HCT116 (cell line): Measurements from ENCODE around the gene CDH16. TPM values are rescaled to one million over a fixed set of nuclear protein-coding genes. Genes with fewer than 3 reads are reported as not detected.

ENCODE experiments used
- ATAC-seq: fragments of 200-7000 bp; cut with Tn5 transposase; 2 replicates; pipeline ENCODE4 v1.9.1; 2020; ENCODE audit warnings: mild to moderate bottlenecking, moderate library complexity
- BruUV-seq: library from RNA; stranded (reverse); fragments of 400-500 nt; replicated peaks from 2 replicates; lab custom pipeline; 2021; lab: Mats Ljungman, UMichigan
- CTCF ChIA-PET: fragments of 300-600 bp; sonication (Branson Sonifier 250); formaldehyde crosslinking; loops from one replicate; lab custom pipeline; 2021; ENCODE audit warnings: antibody characterized with exemption; lab: Charles Lee
- POLR2A ChIA-PET: fragments of 300-600, 350-600 bp; sonication (Branson Sonifier 250); formaldehyde crosslinking; loops from one replicate; lab custom pipeline; 2021; ENCODE audit warnings: antibody characterized with exemption; lab: Charles Lee
- RAD21 ChIA-PET, 2 experiments: fragments of 300-600 bp; sonication (Branson Sonifier 250); formaldehyde crosslinking; loops; one replicate each; lab custom pipeline; 2023; ENCODE audit warnings: low total read pairs in 2 of 2; ENCODE audit not compliant: uncharacterized antibody in 2 of 2, unreplicated experiment in 2 of 2, low non-redundant PET in 1 of 2; lab: Charles Lee
- DNase-seq: peaks from one replicate; pipeline ENCODE4 v3.0.0-alpha.2; 2010; ENCODE audit warnings: low read depth, low spot score
- H2AFZ ChIP-seq: fragments of 200-600 bp; shearing (Covaris generic), sonication (generic); 2 replicates; pipeline ENCODE4 v1.6.1; 2017; ENCODE audit warnings: low read depth, mixed run types, mixed read lengths, antibody characterized with exemption, low read length; ENCODE audit not compliant: poor library complexity, severe bottlenecking
- H3K27ac ChIP-seq: 2 replicates; pipeline ENCODE4 v1.5.1; 2012; ENCODE audit warnings: low read depth, low read length
- H3K27me3 ChIP-seq: fragments of 200-600 bp; sonication (generic); 2 replicates; pipeline ENCODE4 v1.6.1; 2016; ENCODE audit warnings: mixed run types, low read length, mixed read lengths; ENCODE audit not compliant: insufficient read depth
- H3K36me3 ChIP-seq, 2 experiments: fragments of 200-500 bp in 1 of 2; fragments of 200-600 bp in 1 of 2; sonication (Bioruptor generic) in 1 of 2; sonication (generic) in 1 of 2; 2 replicates each; pipeline versions ENCODE4 v1.5.1 to v1.6.1; 2014 to 2016; ENCODE audit warnings: low read length in 2 of 2, inconsistent platforms in 1 of 2, mixed read lengths in 1 of 2, mixed run types in 1 of 2; ENCODE audit not compliant: insufficient read depth in 2 of 2, control insufficient read depth in 1 of 2
- H3K4me1 ChIP-seq, 2 experiments: fragments of 200-600 bp in 1 of 2; sonication (generic) in 1 of 2; 2 replicates each; pipeline versions ENCODE4 v1.5.1 to v1.6.1; 2012 to 2017; ENCODE audit warnings: low read length in 2 of 2, inconsistent platforms in 1 of 2, mild to moderate bottlenecking in 1 of 2, mixed read lengths in 1 of 2, mixed run types in 1 of 2, moderate library complexity in 1 of 2; ENCODE audit not compliant: insufficient read depth in 2 of 2, control insufficient read depth in 1 of 2
- H3K4me2 ChIP-seq: fragments of 200-600 bp; sonication (generic); 2 replicates; pipeline ENCODE4 v1.6.1; 2017; ENCODE audit warnings: mixed run types, low read length, mixed read lengths
- H3K4me3 ChIP-seq, 2 experiments: fragments of 200-600 bp in 1 of 2; sonication (generic) in 1 of 2; replicated peaks in 1 of 2; 2 replicates each; pipeline ENCODE4 v1.5.1; 2011 to 2016; ENCODE audit warnings: low read length in 2 of 2, control low read depth in 1 of 2, low read depth in 1 of 2, mild to moderate bottlenecking in 1 of 2, mixed read lengths in 1 of 2, mixed run types in 1 of 2
- H3K79me2 ChIP-seq: fragments of 200-600 bp; sonication (generic); 2 replicates; pipeline ENCODE4 v1.6.1; 2017; ENCODE audit warnings: mild to moderate bottlenecking, mixed run types, low read length, moderate library complexity, mixed read lengths; ENCODE audit not compliant: insufficient read depth
- H3K9ac ChIP-seq: fragments of 200-600 bp; sonication (generic); 2 replicates; pipeline ENCODE4 v1.6.1; 2016; ENCODE audit warnings: low read length, mixed read lengths
- H3K9me2 ChIP-seq: fragments of 200-600 bp; sonication (generic), shearing (Covaris generic); 2 replicates; pipeline ENCODE4 v1.6.1; 2017; ENCODE audit warnings: mixed run types, mild to moderate bottlenecking, moderate library complexity; ENCODE audit not compliant: insufficient read depth
- H3K9me3 ChIP-seq, 2 experiments: fragments of 200-500 bp in 1 of 2; fragments of 200-600 bp in 1 of 2; sonication (Bioruptor generic) in 1 of 2; sonication (generic) in 1 of 2; 2 replicates each; pipeline ENCODE4 v1.6.1; 2014 to 2017; ENCODE audit warnings: low read length in 2 of 2, mixed read lengths in 2 of 2, inconsistent platforms in 1 of 2, low read depth in 1 of 2, mild to moderate bottlenecking in 1 of 2, mixed run types in 1 of 2, moderate library complexity in 1 of 2; ENCODE audit not compliant: control insufficient read depth in 1 of 2, insufficient read depth in 1 of 2
- H4K20me1 ChIP-seq: fragments of 200-600 bp; sonication (generic), shearing (Covaris generic); 2 replicates; pipeline ENCODE4 v1.6.1; 2017; ENCODE audit warnings: mixed run types, mild to moderate bottlenecking, moderate library complexity; ENCODE audit not compliant: insufficient read depth
- CEBPB ChIP-seq: IDR thresholded peaks from 2 replicates; pipeline ENCODE4 v1.6.1; 2012; ENCODE audit warnings: low read depth
- POLR2AphosphoS5 ChIP-seq: IDR thresholded peaks from 2 replicates; pipeline ENCODE4 v1.6.1; 2011; ENCODE audit warnings: mild to moderate bottlenecking, low read depth, low read length, moderate library complexity
- SP1 ChIP-seq: IDR thresholded peaks from 2 replicates; pipeline ENCODE4 v1.6.1; 2012; ENCODE audit warnings: low read depth
- SRF ChIP-seq: IDR thresholded peaks from 2 replicates; pipeline ENCODE4 v1.6.1; 2012; ENCODE audit warnings: low read depth
- TCF7L2 ChIP-seq: IDR thresholded peaks from 2 replicates; pipeline ENCODE4 v1.7.0; 2011; ENCODE audit warnings: borderline replicate concordance, inconsistent platforms; ENCODE audit not compliant: insufficient read depth, insufficient read length; ENCODE audit errors: extremely low read depth
- YY1 ChIP-seq: IDR thresholded peaks from 2 replicates; pipeline ENCODE4 v1.6.1; 2011; ENCODE audit warnings: low read length, low read depth, moderate library complexity, mild to moderate bottlenecking; ENCODE audit not compliant: insufficient replicate concordance; ENCODE audit errors: extremely low read depth
- intact Hi-C: fragments of 100-400 bp; cut with micrococcal nuclease; formaldehyde crosslinking; loops from 2 replicates; pipeline ENCODE4 v1.10.0; 2022
- total RNA-seq: library from RNA; stranded (reverse); gene quantifications from one replicate; pipeline ENCODE4 v1.2.1, GENCODE V29; 2021; ENCODE audit not compliant: unreplicated experiment
- TF ChIP-seq, protein P1 (sequence below): IDR thresholded peaks from 2 replicates; pipeline ENCODE4 v1.6.1; 2012
- TF ChIP-seq, protein P2 (sequence below): IDR thresholded peaks from 2 replicates; pipeline ENCODE4 v1.6.1; 2012; ENCODE audit warnings: low read depth

The CDH16 gene
- total RNA-seq, 1 experiment from 2014 or later: not detected

DNA sequence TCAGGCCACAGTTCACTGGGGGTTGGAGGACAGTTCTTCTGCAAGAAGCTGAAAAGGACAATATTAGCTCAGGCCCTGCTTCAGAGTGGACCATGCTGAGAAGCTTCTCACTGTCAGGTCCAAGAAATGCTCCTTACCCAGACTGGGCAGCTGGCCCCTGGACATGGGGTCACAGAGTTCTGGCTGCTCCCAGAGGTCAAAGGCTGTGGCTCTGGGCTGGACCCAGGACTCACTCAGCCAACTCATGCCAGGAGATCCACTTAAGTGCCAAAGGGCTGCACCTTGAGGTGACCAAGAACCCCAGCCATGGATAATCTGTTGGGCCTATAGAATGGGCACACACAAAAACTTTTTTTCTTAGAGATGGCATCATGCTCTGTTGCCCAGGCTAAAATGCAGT, 20.7 kb upstream of the CDH16 start:
- H4K20me1 ChIP-seq: no peaks in the 10 kb centered on the region
- no TSS peak for BruUV-seq
- no peaks in the 10 kb centered on the region for H3K27me3 ChIP-seq
- no peak overlapping the region for H3K27ac ChIP-seq
- no peak for ATAC-seq
- H3K9me2 ChIP-seq: no peaks in the 10 kb centered on the region
- ChIA-PET RAD21 (no interaction called here), CTCF (no interaction called here), POLR2A (no interaction called here)
- H2AFZ ChIP-seq: no peak overlapping the region
- no peaks in the 10 kb centered on the region for H3K9me3 ChIP-seq
- intact Hi-C loops: no loop called here
- no peak overlapping the region for H3K9ac ChIP-seq
- TF ChIP-seq YY1 (no peak), SP1 (no peak), TCF7L2 (no peak), CEBPB (no peak), SRF (no peak), POLR2AphosphoS5 (no peak)
- TF ChIP-seq, protein P1, sequence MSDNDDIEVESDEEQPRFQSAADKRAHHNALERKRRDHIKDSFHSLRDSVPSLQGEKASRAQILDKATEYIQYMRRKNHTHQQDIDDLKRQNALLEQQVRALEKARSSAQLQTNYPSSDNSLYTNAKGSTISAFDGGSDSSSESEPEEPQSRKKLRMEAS: no peak
- TF ChIP-seq, protein P2, sequence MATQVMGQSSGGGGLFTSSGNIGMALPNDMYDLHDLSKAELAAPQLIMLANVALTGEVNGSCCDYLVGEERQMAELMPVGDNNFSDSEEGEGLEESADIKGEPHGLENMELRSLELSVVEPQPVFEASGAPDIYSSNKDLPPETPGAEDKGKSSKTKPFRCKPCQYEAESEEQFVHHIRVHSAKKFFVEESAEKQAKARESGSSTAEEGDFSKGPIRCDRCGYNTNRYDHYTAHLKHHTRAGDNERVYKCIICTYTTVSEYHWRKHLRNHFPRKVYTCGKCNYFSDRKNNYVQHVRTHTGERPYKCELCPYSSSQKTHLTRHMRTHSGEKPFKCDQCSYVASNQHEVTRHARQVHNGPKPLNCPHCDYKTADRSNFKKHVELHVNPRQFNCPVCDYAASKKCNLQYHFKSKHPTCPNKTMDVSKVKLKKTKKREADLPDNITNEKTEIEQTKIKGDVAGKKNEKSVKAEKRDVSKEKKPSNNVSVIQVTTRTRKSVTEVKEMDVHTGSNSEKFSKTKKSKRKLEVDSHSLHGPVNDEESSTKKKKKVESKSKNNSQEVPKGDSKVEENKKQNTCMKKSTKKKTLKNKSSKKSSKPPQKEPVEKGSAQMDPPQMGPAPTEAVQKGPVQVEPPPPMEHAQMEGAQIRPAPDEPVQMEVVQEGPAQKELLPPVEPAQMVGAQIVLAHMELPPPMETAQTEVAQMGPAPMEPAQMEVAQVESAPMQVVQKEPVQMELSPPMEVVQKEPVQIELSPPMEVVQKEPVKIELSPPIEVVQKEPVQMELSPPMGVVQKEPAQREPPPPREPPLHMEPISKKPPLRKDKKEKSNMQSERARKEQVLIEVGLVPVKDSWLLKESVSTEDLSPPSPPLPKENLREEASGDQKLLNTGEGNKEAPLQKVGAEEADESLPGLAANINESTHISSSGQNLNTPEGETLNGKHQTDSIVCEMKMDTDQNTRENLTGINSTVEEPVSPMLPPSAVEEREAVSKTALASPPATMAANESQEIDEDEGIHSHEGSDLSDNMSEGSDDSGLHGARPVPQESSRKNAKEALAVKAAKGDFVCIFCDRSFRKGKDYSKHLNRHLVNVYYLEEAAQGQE: no peak
- DNase-seq: no peak
- H3K4me3 ChIP-seq: no peak overlapping the region
- H3K4me1 ChIP-seq: peaks cover 0 to 13% of the 10 kb centered on the region in 2 experiments; a peak in 2 of 4 replicates
- H3K79me2 ChIP-seq: peaks cover 37% of the 10 kb centered on the region
- H3K36me3 ChIP-seq: peaks cover 29 to 33% of the 10 kb centered on the region in 2 experiments; a peak in 3 of 4 replicates
- no peak overlapping the region for H3K4me2 ChIP-seq
